Ramos (cell line): ENCODE data around the gene DMRT1.
"Not testable (repeated sequence)": the region's sequence is repeated elsewhere in the genome, so short reads cannot be mapped to it uniquely, and the experiment has no call there.

ENCODE experiments used
- in situ Hi-C: fragments of 300-500 bp; cut with MboI; formaldehyde crosslinking; loops from one replicate; pipeline ENCODE4 v1.14.3; 2022; ENCODE audit warnings: low sequenced_read_pairs; ENCODE audit not compliant: unreplicated experiment

DMRT1 gene

GRCh38 chr9:913526-913925 lies 72.0 kb downstream of the DMRT1 start:
- in situ Hi-C loops = not testable (repeated sequence)

GRCh38 chr9:917730-918129 lies 76.2 kb downstream of the DMRT1 start:
- in situ Hi-C loops = no loop called here

GRCh38 chr9:920927-921326 lies 79.4 kb downstream of the DMRT1 start:
- in situ Hi-C loops = no loop called here

- in situ Hi-C loops = no loop called here
These were observed 80.7 kb downstream of the DMRT1 start for GRCh38 chr9:922171-922570.

GRCh38 chr9:922731-923130 lies 81.2 kb downstream of the DMRT1 start:
- in situ Hi-C loops = no loop called here

- in situ Hi-C loops = no loop called here
These were observed 85.5 kb downstream of the DMRT1 start for GRCh38 chr9:926976-927375.

- in situ Hi-C loops = no loop called here
These were observed 87.0 kb downstream of the DMRT1 start for GRCh38 chr9:928363-929042.

- in situ Hi-C loops = no loop called here
These were observed 88.2 kb downstream of the DMRT1 start for GRCh38 chr9:929719-930118.

- in situ Hi-C loops = no loop called here
These were observed 91.9 kb downstream of the DMRT1 start for GRCh38 chr9:933356-933755.

GRCh38 chr9:935348-935965 lies 94.0 kb downstream of the DMRT1 start:
- in situ Hi-C loops = no loop called here

- in situ Hi-C loops = no loop called here
These were observed 101.5 kb downstream of the DMRT1 start for GRCh38 chr9:942805-943580.

GRCh38 chr9:947985-948384 lies 106.5 kb downstream of the DMRT1 start:
- in situ Hi-C loops = no loop called here

- in situ Hi-C loops = no loop called here
These were observed 107.0 kb downstream of the DMRT1 start for GRCh38 chr9:948497-948896.

- in situ Hi-C loops = no loop called here
These were observed 108.6 kb downstream of the DMRT1 start for GRCh38 chr9:950139-950538.

GRCh38 chr9:952546-952945 lies 111.0 kb downstream of the DMRT1 start:
- in situ Hi-C loops = no loop called here

- in situ Hi-C loops = no loop called here
These were observed 117.6 kb downstream of the DMRT1 start for GRCh38 chr9:959105-959504.

- in situ Hi-C loops = no loop called here
These were observed 118.4 kb downstream of the DMRT1 start for GRCh38 chr9:959914-960313.

GRCh38 chr9:962023-962422 lies 120.5 kb downstream of the DMRT1 start:
- in situ Hi-C loops = no loop called here

GRCh38 chr9:965497-965896 lies 124.0 kb downstream of the DMRT1 start:
- in situ Hi-C loops = no loop called here

- in situ Hi-C loops = no loop called here
These were observed 125.4 kb downstream of the DMRT1 start for GRCh38 chr9:966870-967269.

GRCh38 chr9:967436-967835 lies 125.9 kb downstream of the DMRT1 start:
- in situ Hi-C loops = no loop called here
